IMR-90 (cell line): Measurements from ENCODE around the gene SNX33. TPM values are rescaled to one million over a fixed set of nuclear protein-coding genes. Genes with fewer than 3 reads are reported as not detected.

Source experiments
- ATAC-seq: fragments of 200-7000 bp; cut with Tn5 transposase; 2 replicates; pipeline ENCODE4 v1.9.1; 2020; ENCODE audit warnings: low read depth, mild to moderate bottlenecking, moderate library complexity
- BruUV-seq: library from RNA; stranded (reverse); fragments of 400-500 nt; replicated peaks from 2 replicates; lab custom pipeline; 2021; lab: Mats Ljungman, UMichigan
- CTCF ChIA-PET: fragments of 300-600 bp; formaldehyde crosslinking; extraction: SDS; loops from one replicate; lab custom pipeline; 2021; ENCODE audit warnings: antibody characterized with exemption; lab: Yijun Ruan, JAX
- POLR2A ChIA-PET: fragments of 300-600 bp; sonication (Branson Sonifier 250); formaldehyde crosslinking; loops from one replicate; lab custom pipeline; 2022; ENCODE audit warnings: antibody characterized with exemption; ENCODE audit not compliant: unreplicated experiment; lab: Charles Lee
- DNase-seq: peaks from one replicate; pipeline ENCODE4 v3.0.0; 2013
- H2AFZ ChIP-seq: replicated peaks from 2 replicates; pipeline ENCODE3; 2013; ENCODE audit warnings: low read length, mild to moderate bottlenecking; ENCODE audit not compliant: poor library complexity
- H2AK5ac ChIP-seq: 2 replicates; pipeline ENCODE4 v1.6.1; 2013; ENCODE audit warnings: low read depth, low read length, inconsistent platforms
- H2AK9ac ChIP-seq: replicated peaks from 2 replicates; pipeline ENCODE3; 2013; ENCODE audit warnings: mild to moderate bottlenecking, low read depth, low read length, moderate library complexity; ENCODE audit not compliant: poor library complexity
- H2BK120ac ChIP-seq: 2 replicates; pipeline ENCODE4 v1.6.1; 2013; ENCODE audit warnings: low read depth, low read length, inconsistent platforms
- H2BK15ac ChIP-seq: 3 replicates; pipeline ENCODE4 v1.6.1; 2013; ENCODE audit warnings: low read depth, low read length, inconsistent platforms
- H2BK20ac ChIP-seq: 2 replicates; pipeline ENCODE4 v1.6.1; 2013; ENCODE audit warnings: low read depth, mild to moderate bottlenecking, inconsistent platforms, low read length, moderate library complexity
- H2BK5ac ChIP-seq: 2 replicates; pipeline ENCODE4 v1.6.1; 2013; ENCODE audit warnings: mild to moderate bottlenecking, low read depth, low read length, inconsistent platforms; ENCODE audit not compliant: poor library complexity, severe bottlenecking
- H3K14ac ChIP-seq: replicated peaks from 2 replicates; pipeline ENCODE4 v1.6.1; 2013; ENCODE audit warnings: low read depth, low read length, inconsistent platforms
- H3K18ac ChIP-seq: 2 replicates; pipeline ENCODE4 v1.6.1; 2013; ENCODE audit warnings: low read depth, low read length, control low read depth
- H3K23ac ChIP-seq: 2 replicates; pipeline ENCODE4 v1.6.1; 2013; ENCODE audit warnings: low read depth, low read length, inconsistent platforms
- H3K27ac ChIP-seq: 2 replicates; pipeline ENCODE4 v1.5.1; 2013; ENCODE audit warnings: mild to moderate bottlenecking, control low read depth, low read length; ENCODE audit not compliant: insufficient read depth
- H3K27me3 ChIP-seq: 2 replicates; pipeline ENCODE4 v1.6.1; 2013; ENCODE audit warnings: low read length; ENCODE audit not compliant: control insufficient read depth, insufficient read depth
- H3K36me3 ChIP-seq: 2 replicates; pipeline ENCODE4 v1.6.1; 2013; ENCODE audit warnings: low read length, mixed read lengths; ENCODE audit not compliant: control insufficient read depth, insufficient read depth
- H3K4ac ChIP-seq: 2 replicates; pipeline ENCODE4 v1.6.1; 2013; ENCODE audit warnings: low read depth, low read length, inconsistent platforms
- H3K4me1 ChIP-seq: 2 replicates; pipeline ENCODE4 v1.6.1; 2013; ENCODE audit warnings: low read length, mixed read lengths; ENCODE audit not compliant: control insufficient read depth, insufficient read depth
- H3K4me2 ChIP-seq: 2 replicates; pipeline ENCODE4 v1.6.1; 2013; ENCODE audit warnings: low read depth, mild to moderate bottlenecking, control low read depth, low read length, moderate library complexity
- H3K4me3 ChIP-seq: 2 replicates; pipeline ENCODE4 v1.5.1; 2013; ENCODE audit warnings: low read depth, mild to moderate bottlenecking, control low read depth, low read length, moderate library complexity; ENCODE audit not compliant: insufficient read depth
- H3K56ac ChIP-seq: 2 replicates; pipeline ENCODE4 v1.6.1; 2013; ENCODE audit warnings: low read length, inconsistent platforms; ENCODE audit not compliant: insufficient read depth; ENCODE audit errors: extremely low read depth
- H3K79me1 ChIP-seq, 2 experiments: 2 replicates each; pipeline ENCODE4 v1.6.1; 2013; ENCODE audit warnings: low read length in 2 of 2, inconsistent platforms in 1 of 2, low read depth in 1 of 2
- H3K9ac ChIP-seq: 2 replicates; pipeline ENCODE4 v1.6.1; 2013; ENCODE audit warnings: low read depth, low read length, control low read depth
- H3K9me1 ChIP-seq: 2 replicates; pipeline ENCODE4 v1.6.1; 2013; ENCODE audit warnings: low read length, inconsistent platforms; ENCODE audit not compliant: insufficient read depth
- H3K9me3 ChIP-seq: 2 replicates; pipeline ENCODE4 v1.6.1; 2013; ENCODE audit warnings: low read length; ENCODE audit not compliant: control insufficient read depth, insufficient read depth
- H4K20me1 ChIP-seq: 2 replicates; pipeline ENCODE4 v1.6.1; 2013; ENCODE audit warnings: low read length, inconsistent platforms; ENCODE audit not compliant: insufficient read depth
- H4K5ac ChIP-seq: 2 replicates; pipeline ENCODE4 v1.6.1; 2013; ENCODE audit warnings: mild to moderate bottlenecking, low read depth, low read length, control low read depth
- H4K8ac ChIP-seq, 2 experiments: 2 replicates each; pipeline ENCODE4 v1.6.1; 2013; ENCODE audit warnings: low read depth in 2 of 2, low read length in 2 of 2, control low read depth in 1 of 2, inconsistent platforms in 1 of 2
- H4K91ac ChIP-seq: 2 replicates; pipeline ENCODE4 v1.6.1; 2013; ENCODE audit warnings: low read depth, low read length, inconsistent platforms; ENCODE audit not compliant: insufficient read depth
- CEBPB ChIP-seq: IDR thresholded peaks from 2 replicates; pipeline ENCODE4 v1.6.1; 2012; ENCODE audit warnings: low read depth, low read length, improper control_type of control experiment
- CHD1 ChIP-seq: IDR thresholded peaks from 2 replicates; pipeline ENCODE4 v1.6.1; 2012; ENCODE audit warnings: low read depth, low read length, improper control_type of control experiment
- CTCF ChIP-seq: conservative IDR thresholded peaks from 2 replicates; pipeline ENCODE4 v1.5.1; 2012; ENCODE audit warnings: mild to moderate bottlenecking, low read depth, low read length, improper control_type of control experiment
- MAFK ChIP-seq: IDR thresholded peaks from 2 replicates; pipeline ENCODE4 v1.6.1; 2012; ENCODE audit warnings: low read depth, low read length, improper control_type of control experiment
- MXI1 ChIP-seq: IDR thresholded peaks from 2 replicates; pipeline ENCODE4 v1.6.1; 2012; ENCODE audit warnings: low read depth, mild to moderate bottlenecking, low read length, moderate library complexity, borderline replicate concordance
- SMC3 ChIP-seq: fragments of 150-350 bp; IDR thresholded peaks from 2 replicates; pipeline ENCODE4 v1.6.1; 2016; ENCODE audit warnings: low read depth, mild to moderate bottlenecking, antibody characterized with exemption, low read length, moderate library complexity
- WGBS, 2 experiments: methylation state at CpG; one replicate each; pipeline versions ENCODE4 v1.1.5 to v1.1.7; 2013; ENCODE audit warnings: missing lambda C conversion rate in 2 of 2; ENCODE audit not compliant: insufficient read length in 1 of 2; ENCODE audit errors: extremely low coverage in 2 of 2; 5-methylcytosine and 5-hydroxymethylcytosine counted together
- dilution Hi-C: fragments of 300-500 bp; cut with HindIII; formaldehyde crosslinking; loops from one replicate; pipeline ENCODE4 v1.14.3; 2018; ENCODE audit warnings: low sequenced_read_pairs; ENCODE audit not compliant: unreplicated experiment
- in situ Hi-C: fragments of 300-500 bp; cut with MboI; formaldehyde crosslinking; loops from 3 replicates; pipeline ENCODE4 v1.14.3; 2019; ENCODE audit warnings: low sequenced_read_pairs, inconsistent platforms, mixed read lengths
- intact Hi-C: fragments of 100-400 bp; cut with micrococcal nuclease; formaldehyde crosslinking; loops from 2 replicates; pipeline ENCODE4 v1.10.0; 2022
- polyA plus RNA-seq, 3 experiments: library from polyadenylated mRNA; depleted of rRNA; stranded (reverse); fragments of >200 nt; gene quantifications; 2 replicates each; pipeline ENCODE4 v1.2.3, GENCODE V29; 2012; ENCODE audit warnings: low replicate concordance in 1 of 3
- total RNA-seq: library from RNA; depleted of rRNA; stranded (reverse); fragments of >200 nt; gene quantifications from 2 replicates; pipeline ENCODE4 v1.2.3, GENCODE V29; 2012

Gene SNX33
- total and polyA plus RNA-seq, 2 of the 4 experiments (the other 2 are of a cell fraction), result 12.7 to 14.6 TPM

DNA sequence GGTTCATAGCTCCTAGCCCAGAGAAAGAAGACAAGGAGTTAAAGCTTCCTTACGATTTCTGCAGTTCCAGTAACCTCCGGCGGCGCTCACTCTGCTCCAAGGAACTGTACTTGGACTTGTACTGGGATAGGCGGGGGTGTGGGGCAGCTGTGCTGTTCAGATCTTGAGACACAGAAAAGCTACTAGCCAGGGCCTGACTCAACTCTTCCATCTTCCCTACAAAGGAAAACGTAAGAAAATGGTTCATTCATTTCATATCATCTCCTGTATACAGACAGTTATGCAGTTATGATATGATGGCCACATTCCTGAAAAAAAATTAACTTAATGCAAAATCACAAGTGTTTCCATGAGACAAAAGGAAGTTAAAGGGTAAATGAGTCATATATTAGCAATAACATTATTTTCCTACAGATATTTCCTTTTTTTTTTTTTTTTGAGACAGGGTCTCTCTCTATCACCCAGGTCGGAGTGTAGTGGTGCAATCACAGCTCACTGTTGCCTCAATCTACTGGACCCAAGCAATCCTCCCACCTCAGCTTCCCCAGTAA, 26.8 kb upstream of the SNX33 start:
- Histone ChIP-seq H3K27ac (peak overlapping the region; percentile 78), H3K56ac (peak overlapping the region; percentile 25), H3K27me3 (no peaks in the 10 kb centered on the region), H3K18ac (peak overlapping the region; percentile 40), H3K4me2 (peak overlapping the region; percentile 74), H2BK20ac (no peak overlapping the region), H3K9me3 (no peaks in the 10 kb centered on the region), H2BK120ac (peak overlapping the region; percentile 76), H2BK5ac (peak overlapping the region; percentile 83), H3K14ac (peak overlapping the region; percentile 96), H3K79me1 (peaks cover 14 to 47% of the 10 kb centered on the region in 2 experiments; a peak in 3 of 4 replicates), H2AK9ac (peak overlapping the region; percentile 66), H4K8ac (peak overlapping the region in 1 of 2 experiments; percentile 83; a peak in 2 of 4 replicates), H4K5ac (peak overlapping the region; percentile 37), H4K20me1 (peaks cover 7% of the 10 kb centered on the region; the same call in 1 of the 2 replicates), H3K4me3 (no peak overlapping the region), H3K4me1 (peaks cover 9% of the 10 kb centered on the region), H3K36me3 (peaks cover 27% of the 10 kb centered on the region), H2AK5ac (0 out of 2 replicates have a peak overlapping the region, but pooled peaks have one; percentile 64), H3K4ac (peak overlapping the region; percentile 72; the same call in 1 of the 2 replicates), H3K9me1 (peaks cover 4% of the 10 kb centered on the region; the same call in 1 of the 2 replicates), H2BK15ac (peak overlapping the region; percentile 31; the same call in 1 of the 3 replicates), H3K9ac (peak overlapping the region; percentile 42; the same call in 1 of the 2 replicates), H2AFZ (peak overlapping the region; percentile 53), H3K23ac (peak overlapping the region; percentile 82; the same call in 1 of the 2 replicates), H4K91ac (no peak overlapping the region)
- dilution Hi-C loops, result no loop called here
- ChIA-PET CTCF (interaction anchor here (0.8 to 1.3 kb wide), 5 partner anchors 13 to 128 kb away, joined by 3 to 4 read pairs (median 3); no protein-coding TSS in a partner anchor), POLR2A (interaction anchor here (0.8 kb wide), 1 partner anchor 27 kb away, joined by 3 read pairs; the partner anchor contains the start of gene SNX33)
- WGBS, 2 experiments, result no CpG with 5 or more reads among the region's 7 CpGs
- intact Hi-C loops, result loop anchor here (5.0 to 10.0 kb wide), 2 partner anchors 44 to 54 kb away; partner anchors contain the start of gene PTPN9
- no TSS peak for BruUV-seq
- TF ChIP-seq MAFK (no peak), CEBPB (peak; percentile 67), MXI1 (no peak), CHD1 (no peak), SMC3 (peak; percentile 23; the same call in 1 of the 2 replicates), CTCF (peak; percentile 38)
- DNase-seq (peak; percentile 89), ATAC-seq (peak; percentile 65)
- in situ Hi-C loops, result no loop called here
